SK-N-SH treated with all-trans-retinoic acid at 6 μM for 48 hours (cell line): ENCODE results near the gene GPC5.

Experiments used
- ATAC-seq: fragments of 200-7000 bp; cut with Tn5 transposase; 3 replicates; pipeline ENCODE4 v1.9.1; 2020; ENCODE audit warnings: mild to moderate bottlenecking, moderate library complexity
- ARNTL ChIP-seq: fragments of 450-650 bp; formaldehyde crosslinking; IDR thresholded peaks from 2 replicates; pipeline ENCODE4 v1.5.0; 2020; ENCODE audit warnings: low read depth, mild to moderate bottlenecking, moderate library complexity, borderline replicate concordance
- BACH2 ChIP-seq: fragments of 250-450 bp; sonication (Bioruptor Pico); IDR thresholded peaks from 2 replicates; pipeline ENCODE4 v1.9.0; 2021; ENCODE audit warnings: mild to moderate bottlenecking, borderline replicate concordance
- CSDC2 ChIP-seq: fragments of 250-450 bp; sonication (Bioruptor Pico); IDR thresholded peaks from 2 replicates; pipeline ENCODE4 v1.5.0; 2020; ENCODE audit warnings: mild to moderate bottlenecking, moderate library complexity
- ESRRG ChIP-seq: fragments of 250-450 bp; sonication (Bioruptor Pico); IDR thresholded peaks from 2 replicates; pipeline ENCODE4 v1.6.1; 2021; ENCODE audit warnings: mild to moderate bottlenecking
- GLIS3 ChIP-seq: fragments of 250-450 bp; sonication (Bioruptor Pico); IDR thresholded peaks from 2 replicates; pipeline ENCODE4 v1.5.0; 2020; ENCODE audit warnings: mild to moderate bottlenecking, moderate library complexity
- OSR1 ChIP-seq: fragments of 250-450 bp; sonication (Bioruptor Pico); IDR thresholded peaks from 2 replicates; pipeline ENCODE4 v1.8.0; 2022; ENCODE audit warnings: moderate library complexity, mild to moderate bottlenecking, inconsistent platforms
- PPARA ChIP-seq: fragments of 250-450 bp; sonication (Bioruptor Pico); IDR thresholded peaks from 2 replicates; pipeline ENCODE4 v1.5.0; 2020; ENCODE audit warnings: mild to moderate bottlenecking, borderline replicate concordance
- RARB ChIP-seq: fragments of 250-450 bp; sonication (Bioruptor Pico); IDR thresholded peaks from 2 replicates; pipeline ENCODE4 v1.8.0; 2021; ENCODE audit warnings: mild to moderate bottlenecking, moderate library complexity
- SNAI2 ChIP-seq: fragments of 250-450 bp; sonication (Bioruptor Pico); IDR thresholded peaks from 2 replicates; pipeline ENCODE4 v1.5.0; 2020; ENCODE audit warnings: mild to moderate bottlenecking, moderate library complexity
- TCF4 ChIP-seq: fragments of 250-450 bp; sonication (Bioruptor Pico); IDR thresholded peaks from 2 replicates; pipeline ENCODE4 v1.8.0; 2021; ENCODE audit warnings: mild to moderate bottlenecking, moderate library complexity, borderline replicate concordance
- TOX ChIP-seq: fragments of 250-450 bp; sonication (Bioruptor Pico); IDR thresholded peaks from 2 replicates; pipeline ENCODE4 v1.8.0; 2021; ENCODE audit warnings: mild to moderate bottlenecking, moderate library complexity, borderline replicate concordance
- ZFP3 ChIP-seq: fragments of 250-450 bp; sonication (Bioruptor Pico); IDR thresholded peaks from 2 replicates; pipeline ENCODE4 v1.5.0; 2020; ENCODE audit warnings: mild to moderate bottlenecking, moderate library complexity
- ZFP30 ChIP-seq: fragments of 450-650 bp; formaldehyde crosslinking; IDR thresholded peaks from 2 replicates; pipeline ENCODE4 v1.5.0; 2022; ENCODE audit warnings: mild to moderate bottlenecking, moderate library complexity
- ZNF565 ChIP-seq: fragments of 450-650 bp; formaldehyde crosslinking; conservative IDR thresholded peaks from 2 replicates; pipeline ENCODE4 v1.5.0; 2020; ENCODE audit warnings: low read depth, mild to moderate bottlenecking, moderate library complexity
- ZNF70 ChIP-seq: fragments of 450-650 bp; formaldehyde crosslinking; IDR thresholded peaks from 2 replicates; pipeline ENCODE4 v1.5.0; 2020; ENCODE audit warnings: mild to moderate bottlenecking, moderate library complexity
- ZNF8 ChIP-seq: fragments of 450-650 bp; formaldehyde crosslinking; IDR thresholded peaks from 2 replicates; pipeline ENCODE4 v1.5.0; 2020; ENCODE audit warnings: mild to moderate bottlenecking, moderate library complexity
- TF ChIP-seq, protein P1 (sequence below): fragments of 250-450 bp; sonication (Bioruptor Pico); IDR thresholded peaks from 2 replicates; pipeline ENCODE4 v1.5.1; 2021; ENCODE audit warnings: mild to moderate bottlenecking, moderate library complexity
- TF ChIP-seq, protein P2 (sequence below): fragments of 250-450 bp; sonication (Bioruptor Pico); IDR thresholded peaks from 2 replicates; pipeline ENCODE4 v1.8.0; 2020; ENCODE audit warnings: mild to moderate bottlenecking, moderate library complexity, borderline replicate concordance
- TF ChIP-seq, protein P3 (sequence below): fragments of 250-450 bp; sonication (Bioruptor Pico); IDR thresholded peaks from 2 replicates; pipeline ENCODE4 v1.5.1; 2020; ENCODE audit warnings: low read depth, mild to moderate bottlenecking, moderate library complexity
- TF ChIP-seq, protein P4 (sequence below): fragments of 250-450 bp; sonication (Bioruptor Pico); IDR thresholded peaks from 2 replicates; pipeline ENCODE4 v1.5.0; 2020; ENCODE audit warnings: mild to moderate bottlenecking, moderate library complexity
- TF ChIP-seq, protein P5 (sequence below): fragments of 250-450 bp; sonication (Bioruptor Pico); IDR thresholded peaks from 2 replicates; pipeline ENCODE4 v1.8.0; 2021; ENCODE audit warnings: low read depth, mild to moderate bottlenecking, moderate library complexity, borderline replicate concordance

Gene GPC5

DNA sequence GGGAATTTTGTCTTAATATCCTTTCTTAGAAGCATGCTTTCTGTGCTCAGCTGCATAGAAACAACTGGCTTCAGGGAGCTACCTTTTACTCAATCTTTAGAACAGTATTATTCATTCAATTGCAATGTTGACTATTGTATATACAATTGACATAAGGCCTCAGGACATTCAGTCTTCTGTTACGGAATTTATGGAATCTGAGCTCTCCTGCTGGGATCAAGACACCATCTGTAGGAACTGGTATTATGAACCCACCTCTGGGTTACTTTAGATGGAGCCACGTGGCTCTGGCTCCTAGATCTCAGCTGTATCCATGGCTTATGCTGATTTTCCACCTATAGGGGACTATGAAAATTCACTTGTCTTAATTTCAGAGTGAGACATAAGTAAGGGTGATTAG lies 1112.0 kb downstream of the GPC5 start (continued):
- TF ChIP-seq, protein P1, sequence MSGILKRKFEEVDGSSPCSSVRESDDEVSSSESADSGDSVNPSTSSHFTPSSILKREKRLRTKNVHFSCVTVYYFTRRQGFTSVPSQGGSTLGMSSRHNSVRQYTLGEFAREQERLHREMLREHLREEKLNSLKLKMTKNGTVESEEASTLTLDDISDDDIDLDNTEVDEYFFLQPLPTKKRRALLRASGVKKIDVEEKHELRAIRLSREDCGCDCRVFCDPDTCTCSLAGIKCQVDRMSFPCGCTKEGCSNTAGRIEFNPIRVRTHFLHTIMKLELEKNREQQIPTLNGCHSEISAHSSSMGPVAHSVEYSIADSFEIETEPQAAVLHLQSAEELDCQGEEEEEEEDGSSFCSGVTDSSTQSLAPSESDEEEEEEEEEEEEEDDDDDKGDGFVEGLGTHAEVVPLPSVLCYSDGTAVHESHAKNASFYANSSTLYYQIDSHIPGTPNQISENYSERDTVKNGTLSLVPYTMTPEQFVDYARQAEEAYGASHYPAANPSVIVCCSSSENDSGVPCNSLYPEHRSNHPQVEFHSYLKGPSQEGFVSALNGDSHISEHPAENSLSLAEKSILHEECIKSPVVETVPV (CRISPR knock-in tag): no peak
- no peak for TF ChIP-seq TCF4 (CRISPR knock-in tag)
- TF ChIP-seq SNAI2: no peak

DNA sequence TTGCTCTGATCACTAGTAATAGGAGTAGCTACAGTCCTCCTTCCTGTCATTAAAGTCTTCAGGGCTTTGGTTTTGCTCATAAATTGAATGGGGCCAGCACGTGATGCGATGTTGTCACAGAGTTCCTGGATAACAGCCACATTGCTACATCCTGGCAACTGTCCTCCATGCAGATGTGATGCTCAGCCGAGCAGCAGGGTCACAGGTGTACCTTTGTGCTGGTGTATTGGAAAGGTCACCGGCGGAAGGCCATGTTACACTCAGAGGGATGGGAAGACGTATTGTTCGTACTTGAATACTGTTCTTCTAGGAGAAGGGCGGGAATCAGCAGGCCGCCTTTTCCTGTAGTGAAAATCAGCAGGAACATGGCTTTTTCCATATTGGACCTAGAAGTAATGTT lies 1114.4 kb downstream of the GPC5 start:
- TF ChIP-seq, protein P1 (CRISPR knock-in tag): no peak
- TF ChIP-seq TOX: no peak
- no peak for TF ChIP-seq ZFP3 (CRISPR knock-in tag)
- no peak for TF ChIP-seq ARNTL (CRISPR knock-in tag)
- TF ChIP-seq SNAI2: no peak
- TF ChIP-seq ZNF8 (CRISPR knock-in tag): no peak
- no peak for TF ChIP-seq TCF4 (CRISPR knock-in tag)
- no peak for TF ChIP-seq BACH2 (CRISPR knock-in tag)
- TF ChIP-seq, protein P2, sequence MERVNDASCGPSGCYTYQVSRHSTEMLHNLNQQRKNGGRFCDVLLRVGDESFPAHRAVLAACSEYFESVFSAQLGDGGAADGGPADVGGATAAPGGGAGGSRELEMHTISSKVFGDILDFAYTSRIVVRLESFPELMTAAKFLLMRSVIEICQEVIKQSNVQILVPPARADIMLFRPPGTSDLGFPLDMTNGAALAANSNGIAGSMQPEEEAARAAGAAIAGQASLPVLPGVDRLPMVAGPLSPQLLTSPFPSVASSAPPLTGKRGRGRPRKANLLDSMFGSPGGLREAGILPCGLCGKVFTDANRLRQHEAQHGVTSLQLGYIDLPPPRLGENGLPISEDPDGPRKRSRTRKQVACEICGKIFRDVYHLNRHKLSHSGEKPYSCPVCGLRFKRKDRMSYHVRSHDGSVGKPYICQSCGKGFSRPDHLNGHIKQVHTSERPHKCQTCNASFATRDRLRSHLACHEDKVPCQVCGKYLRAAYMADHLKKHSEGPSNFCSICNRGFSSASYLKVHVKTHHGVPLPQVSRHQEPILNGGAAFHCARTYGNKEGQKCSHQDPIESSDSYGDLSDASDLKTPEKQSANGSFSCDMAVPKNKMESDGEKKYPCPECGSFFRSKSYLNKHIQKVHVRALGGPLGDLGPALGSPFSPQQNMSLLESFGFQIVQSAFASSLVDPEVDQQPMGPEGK (CRISPR knock-in tag): no peak
- TF ChIP-seq, protein P3, sequence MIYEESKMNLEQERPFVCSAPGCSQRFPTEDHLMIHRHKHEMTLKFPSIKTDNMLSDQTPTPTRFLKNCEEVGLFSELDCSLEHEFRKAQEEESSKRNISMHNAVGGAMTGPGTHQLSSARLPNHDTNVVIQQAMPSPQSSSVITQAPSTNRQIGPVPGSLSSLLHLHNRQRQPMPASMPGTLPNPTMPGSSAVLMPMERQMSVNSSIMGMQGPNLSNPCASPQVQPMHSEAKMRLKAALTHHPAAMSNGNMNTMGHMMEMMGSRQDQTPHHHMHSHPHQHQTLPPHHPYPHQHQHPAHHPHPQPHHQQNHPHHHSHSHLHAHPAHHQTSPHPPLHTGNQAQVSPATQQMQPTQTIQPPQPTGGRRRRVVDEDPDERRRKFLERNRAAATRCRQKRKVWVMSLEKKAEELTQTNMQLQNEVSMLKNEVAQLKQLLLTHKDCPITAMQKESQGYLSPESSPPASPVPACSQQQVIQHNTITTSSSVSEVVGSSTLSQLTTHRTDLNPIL (CRISPR knock-in tag): no peak

DNA sequence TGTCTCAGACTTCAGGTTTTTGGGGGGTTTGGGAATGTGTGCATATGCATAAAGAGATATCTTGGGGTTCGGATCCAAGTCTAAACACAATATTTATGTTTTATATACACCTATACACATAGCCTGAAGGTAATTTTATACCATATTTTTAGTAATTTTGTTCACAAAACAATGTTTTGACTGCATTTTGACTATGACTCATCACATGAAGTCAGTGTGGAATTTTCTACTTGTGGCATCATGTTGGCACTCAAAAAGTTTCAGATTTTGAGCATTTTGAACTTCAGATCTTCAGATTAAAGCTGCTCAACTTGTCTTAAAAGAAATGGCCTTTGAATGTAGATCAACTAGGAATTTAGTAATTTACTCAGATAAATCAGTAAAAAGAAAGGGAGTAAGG lies 1115.3 kb downstream of the GPC5 start:
- TF ChIP-seq ZFP30 (CRISPR knock-in tag): no peak
- no peak for TF ChIP-seq CSDC2 (CRISPR knock-in tag)
- TF ChIP-seq SNAI2: no peak
- TF ChIP-seq RARB (CRISPR knock-in tag): no peak
- TF ChIP-seq ZNF8 (CRISPR knock-in tag): no peak
- TF ChIP-seq, protein P4, sequence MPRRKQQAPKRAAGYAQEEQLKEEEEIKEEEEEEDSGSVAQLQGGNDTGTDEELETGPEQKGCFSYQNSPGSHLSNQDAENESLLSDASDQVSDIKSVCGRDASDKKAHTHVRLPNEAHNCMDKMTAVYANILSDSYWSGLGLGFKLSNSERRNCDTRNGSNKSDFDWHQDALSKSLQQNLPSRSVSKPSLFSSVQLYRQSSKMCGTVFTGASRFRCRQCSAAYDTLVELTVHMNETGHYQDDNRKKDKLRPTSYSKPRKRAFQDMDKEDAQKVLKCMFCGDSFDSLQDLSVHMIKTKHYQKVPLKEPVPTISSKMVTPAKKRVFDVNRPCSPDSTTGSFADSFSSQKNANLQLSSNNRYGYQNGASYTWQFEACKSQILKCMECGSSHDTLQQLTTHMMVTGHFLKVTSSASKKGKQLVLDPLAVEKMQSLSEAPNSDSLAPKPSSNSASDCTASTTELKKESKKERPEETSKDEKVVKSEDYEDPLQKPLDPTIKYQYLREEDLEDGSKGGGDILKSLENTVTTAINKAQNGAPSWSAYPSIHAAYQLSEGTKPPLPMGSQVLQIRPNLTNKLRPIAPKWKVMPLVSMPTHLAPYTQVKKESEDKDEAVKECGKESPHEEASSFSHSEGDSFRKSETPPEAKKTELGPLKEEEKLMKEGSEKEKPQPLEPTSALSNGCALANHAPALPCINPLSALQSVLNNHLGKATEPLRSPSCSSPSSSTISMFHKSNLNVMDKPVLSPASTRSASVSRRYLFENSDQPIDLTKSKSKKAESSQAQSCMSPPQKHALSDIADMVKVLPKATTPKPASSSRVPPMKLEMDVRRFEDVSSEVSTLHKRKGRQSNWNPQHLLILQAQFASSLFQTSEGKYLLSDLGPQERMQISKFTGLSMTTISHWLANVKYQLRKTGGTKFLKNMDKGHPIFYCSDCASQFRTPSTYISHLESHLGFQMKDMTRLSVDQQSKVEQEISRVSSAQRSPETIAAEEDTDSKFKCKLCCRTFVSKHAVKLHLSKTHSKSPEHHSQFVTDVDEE: no peak
- TF ChIP-seq ZNF70 (CRISPR knock-in tag): no peak
- TF ChIP-seq OSR1 (CRISPR knock-in tag): no peak
- TF ChIP-seq, protein P3 (CRISPR knock-in tag): no peak
- no peak for TF ChIP-seq ESRRG (CRISPR knock-in tag)
- no peak for TF ChIP-seq GLIS3
- no peak for TF ChIP-seq TCF4 (CRISPR knock-in tag)
- TF ChIP-seq, protein P5, sequence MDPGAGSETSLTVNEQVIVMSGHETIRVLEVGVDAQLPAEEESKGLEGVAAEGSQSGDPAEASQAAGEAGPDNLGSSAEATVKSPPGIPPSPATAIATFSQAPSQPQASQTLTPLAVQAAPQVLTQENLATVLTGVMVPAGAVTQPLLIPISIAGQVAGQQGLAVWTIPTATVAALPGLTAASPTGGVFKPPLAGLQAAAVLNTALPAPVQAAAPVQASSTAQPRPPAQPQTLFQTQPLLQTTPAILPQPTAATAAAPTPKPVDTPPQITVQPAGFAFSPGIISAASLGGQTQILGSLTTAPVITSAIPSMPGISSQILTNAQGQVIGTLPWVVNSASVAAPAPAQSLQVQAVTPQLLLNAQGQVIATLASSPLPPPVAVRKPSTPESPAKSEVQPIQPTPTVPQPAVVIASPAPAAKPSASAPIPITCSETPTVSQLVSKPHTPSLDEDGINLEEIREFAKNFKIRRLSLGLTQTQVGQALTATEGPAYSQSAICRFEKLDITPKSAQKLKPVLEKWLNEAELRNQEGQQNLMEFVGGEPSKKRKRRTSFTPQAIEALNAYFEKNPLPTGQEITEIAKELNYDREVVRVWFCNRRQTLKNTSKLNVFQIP (CRISPR knock-in tag): no peak
- no peak for TF ChIP-seq ZNF565 (CRISPR knock-in tag)
- TF ChIP-seq PPARA (CRISPR knock-in tag): no peak
- TF ChIP-seq, protein P1 (CRISPR knock-in tag): no peak
- TF ChIP-seq ARNTL (CRISPR knock-in tag): no peak
- no peak for ATAC-seq

More for the DNA sequence above, 1114.4 kb downstream of the GPC5 start:
- ATAC-seq: no peak
